ENCODE results near the gene GON7. TPM values are rescaled to one million over a fixed set of nuclear protein-coding genes. Genes with fewer than 3 reads are reported as not detected.
A peak's percentile ranks its signal among the peaks of the same experiment; 100 is the strongest.
"Not testable (repeated sequence)": the region's sequence is repeated elsewhere in the genome, so short reads cannot be mapped to it uniquely, and the experiment has no call there.

The GON7 gene, protein sequence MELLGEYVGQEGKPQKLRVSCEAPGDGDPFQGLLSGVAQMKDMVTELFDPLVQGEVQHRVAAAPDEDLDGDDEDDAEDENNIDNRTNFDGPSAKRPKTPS
- 11.9 TPM for total RNA-seq

DNA sequence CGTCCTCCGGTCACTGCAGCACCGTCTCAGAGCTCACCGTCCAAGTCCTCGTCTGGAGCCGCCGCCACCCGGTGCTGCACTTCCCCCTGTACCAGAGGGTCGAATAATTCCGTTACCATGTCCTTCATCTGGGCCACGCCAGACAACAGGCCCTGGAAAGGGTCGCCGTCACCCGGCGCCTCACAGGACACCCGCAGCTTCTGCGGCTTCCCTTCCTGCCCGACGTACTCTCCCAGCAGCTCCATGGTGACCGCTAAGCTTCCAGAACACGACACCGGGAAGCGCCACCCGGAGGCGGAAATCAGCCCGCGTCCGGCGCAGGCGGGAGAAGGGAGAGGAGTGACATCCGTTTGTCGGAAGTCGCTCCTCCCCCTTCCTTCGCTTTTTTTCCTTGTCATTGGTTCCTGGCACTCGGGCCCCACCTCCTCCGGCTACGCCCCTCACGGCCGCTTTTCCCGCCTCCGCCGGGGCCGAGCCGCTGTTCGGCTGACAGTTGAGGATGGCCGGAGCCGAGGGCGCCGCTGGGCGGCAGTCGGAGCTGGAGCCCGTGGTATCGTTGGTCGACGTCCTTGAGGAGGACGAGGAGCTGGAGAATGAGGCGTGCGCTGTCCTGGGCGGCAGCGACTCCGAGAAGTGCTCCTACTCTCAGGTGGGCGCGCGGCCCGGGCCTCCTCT is at the start of gene GON7, which contains the start of gene UBR7:
TSS of gene GON7 (minus strand) at position 273 of the 675 bp plus-strand sequence. CDS start at position 245, 28 bp downstream.
TSS of gene UBR7 (plus strand) at position 464 of the 675 bp plus-strand sequence. CDS start at position 500, 36 bp downstream.
- peak; percentile 96 for DNase-seq

DNA sequence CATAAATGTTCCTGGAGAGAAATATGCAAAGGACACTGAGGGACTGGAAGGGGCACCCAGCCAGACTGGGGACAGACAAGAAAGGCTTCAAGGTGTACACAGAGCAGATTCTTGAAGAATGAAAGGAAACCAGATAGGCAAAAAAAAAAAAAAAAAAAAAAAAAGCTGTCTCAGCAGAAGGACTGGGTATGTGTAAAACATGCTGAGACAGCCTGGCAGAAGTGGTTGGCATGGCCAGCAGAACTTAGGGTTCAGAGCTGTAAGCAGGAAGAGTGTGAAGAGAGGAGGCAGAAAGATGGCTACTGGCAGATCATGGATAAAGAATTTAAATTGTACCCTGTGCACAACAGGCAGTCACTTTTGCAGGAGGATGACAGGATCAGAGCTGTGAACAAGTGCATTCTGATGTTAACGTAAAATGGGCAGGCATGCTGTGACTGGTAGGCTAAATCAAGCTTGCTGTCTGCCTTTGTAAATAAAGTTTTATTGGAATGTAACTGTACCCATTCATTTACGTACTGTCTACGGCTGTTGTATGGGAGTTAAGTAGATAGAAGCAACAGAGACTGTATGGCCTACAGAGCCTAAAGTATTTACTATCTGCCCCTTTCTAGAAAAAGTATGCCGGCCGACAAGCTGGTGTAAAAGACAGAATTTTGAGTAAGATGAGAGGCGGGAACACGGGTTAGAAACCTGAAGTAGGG is 42.4 kb upstream of the GON7 start:
- no peak for DNase-seq

DNA sequence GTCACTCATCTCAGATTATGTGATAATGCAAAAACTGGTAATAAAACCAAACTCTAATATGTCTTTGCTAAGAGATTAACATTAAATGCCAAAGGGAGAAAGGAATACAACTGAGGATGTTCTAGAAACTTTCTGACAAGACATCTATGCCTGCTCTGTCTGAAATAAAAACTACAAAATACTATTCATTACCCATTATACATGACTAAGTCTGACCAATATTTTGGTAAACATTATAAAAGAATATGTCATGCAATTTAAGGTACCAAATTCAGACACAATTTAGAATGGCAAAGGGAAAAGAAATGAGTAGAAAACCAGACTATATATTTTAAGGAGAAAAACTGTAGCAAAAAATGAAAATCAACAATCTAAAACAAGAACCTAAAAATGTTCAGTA is 39.7 kb upstream of the GON7 start:
- no peak for DNase-seq

DNA sequence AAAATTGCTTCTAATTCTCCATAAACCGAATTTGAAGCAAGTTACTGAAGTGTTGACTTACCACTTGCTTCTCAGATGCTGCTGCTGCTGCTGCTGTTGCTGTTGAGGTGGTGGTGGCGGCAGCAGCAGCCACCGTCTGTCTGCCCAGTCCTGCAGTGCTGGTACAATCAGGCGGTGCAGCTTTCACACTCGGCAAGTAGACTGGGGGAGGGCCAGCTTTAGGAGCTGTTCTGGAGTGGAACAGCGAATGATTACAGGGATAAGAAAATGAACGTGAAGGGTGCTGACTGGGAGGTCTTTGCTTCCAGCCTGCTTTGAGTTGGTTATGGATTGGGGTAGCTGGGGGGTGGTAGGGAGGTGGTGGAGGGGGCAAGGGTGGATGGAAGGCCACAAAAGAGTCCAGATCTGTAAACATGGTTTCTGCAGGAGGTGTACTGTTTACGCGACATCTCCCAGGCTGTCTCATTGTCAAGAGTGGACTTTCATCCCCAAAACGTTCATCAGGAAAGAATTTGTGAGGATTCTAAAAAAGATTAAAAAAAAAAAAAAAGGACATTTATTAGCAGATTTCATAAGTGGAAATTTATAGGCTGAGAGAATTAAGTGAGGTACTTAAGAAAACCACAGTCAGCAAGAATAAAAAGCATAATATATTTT is 39.0 kb upstream of the GON7 start:
- no peak for DNase-seq

DNA sequence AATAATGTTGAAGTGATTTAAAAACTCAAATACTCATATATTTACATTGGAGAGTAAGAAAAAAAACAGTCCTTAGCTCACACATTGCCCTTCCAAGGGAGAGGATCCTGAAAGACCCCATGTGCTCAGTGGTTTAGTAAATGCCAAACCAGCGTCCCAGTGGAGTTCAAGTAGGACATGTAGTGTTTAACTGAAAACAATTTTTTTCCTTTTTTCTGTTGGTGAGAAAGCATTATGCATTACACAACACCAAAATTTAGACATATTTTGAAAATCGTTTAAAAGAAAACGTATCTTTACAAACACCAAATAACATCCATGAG is 33.8 kb upstream of the GON7 start:
- DNase-seq, result no peak

DNA sequence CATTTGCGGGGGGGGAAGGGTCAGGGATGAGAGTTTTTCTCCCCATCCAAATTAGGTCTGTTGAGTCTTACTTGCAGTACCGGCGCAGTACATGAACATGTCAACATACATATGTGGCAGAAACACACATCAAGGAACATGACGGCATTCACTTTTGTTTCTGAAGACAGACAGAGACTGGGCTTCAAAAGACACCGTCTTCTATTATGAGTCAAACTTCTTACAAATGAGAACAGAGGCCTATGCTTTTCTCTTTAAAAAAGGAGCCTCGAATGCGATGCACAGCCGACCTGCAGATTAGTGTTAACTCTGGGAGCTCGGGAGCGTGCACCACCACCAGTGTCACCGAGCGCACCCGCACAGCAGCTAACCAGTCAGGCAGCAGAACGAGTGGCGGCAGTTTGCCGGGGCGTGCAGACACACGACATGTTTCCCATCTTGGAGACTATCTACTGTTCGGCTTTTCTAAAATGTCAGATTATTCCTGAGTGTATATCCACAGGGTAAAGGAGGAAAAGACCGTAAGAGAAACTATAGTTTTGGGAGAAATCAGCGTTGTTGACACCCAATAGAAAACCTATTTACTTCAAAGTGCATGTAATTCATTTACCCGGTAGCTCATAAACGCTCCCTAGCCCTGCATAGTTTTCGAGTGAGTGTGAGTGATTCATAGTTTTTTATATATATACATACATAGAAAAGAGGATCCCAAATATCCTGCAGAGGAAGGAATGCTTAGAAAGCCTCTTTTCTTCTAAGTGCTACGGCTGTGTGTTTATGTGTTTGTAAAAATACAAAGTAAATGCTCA is 33.2 kb upstream of the GON7 start:
- no peak for DNase-seq

DNA sequence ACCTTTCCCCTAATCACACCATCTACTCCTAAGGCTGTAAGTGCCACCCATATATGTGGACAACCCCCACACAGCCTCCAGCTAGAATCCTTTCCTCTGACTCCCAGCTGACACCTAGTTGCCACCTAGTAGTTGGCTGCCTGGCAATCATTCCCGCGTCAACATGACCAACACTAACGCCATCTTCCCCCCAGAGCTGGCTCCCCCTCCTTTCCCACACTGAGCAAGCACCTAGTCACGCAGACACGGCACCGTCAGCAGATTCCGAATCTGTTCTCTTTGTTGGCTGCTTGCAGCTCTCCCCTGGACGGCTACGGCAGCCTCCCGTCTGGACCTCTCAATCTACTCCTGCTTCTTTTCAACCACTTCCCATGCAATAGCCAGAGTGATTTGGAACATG is 27.9 kb upstream of the GON7 start:
- no peak for DNase-seq

DNA sequence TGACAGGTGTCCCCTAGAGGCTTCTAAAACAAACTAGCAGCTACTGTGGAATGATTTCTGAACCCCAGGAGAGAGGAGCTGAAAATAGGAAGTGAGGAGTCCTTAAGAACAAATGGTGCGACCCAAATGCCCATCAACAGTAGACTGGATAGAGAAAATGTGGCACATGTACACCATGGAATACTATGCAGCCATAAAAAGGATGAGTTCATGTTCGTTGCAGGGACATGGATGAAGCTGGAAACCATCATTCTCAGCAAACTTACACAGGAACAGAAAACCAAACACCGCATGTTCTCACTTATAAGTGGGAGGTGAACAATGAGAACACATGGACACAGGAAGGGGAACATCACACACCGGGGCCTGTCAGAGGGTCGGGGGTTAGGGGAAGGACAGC is 26.2 kb upstream of the GON7 start:
- not testable (repeated sequence) for DNase-seq

DNA sequence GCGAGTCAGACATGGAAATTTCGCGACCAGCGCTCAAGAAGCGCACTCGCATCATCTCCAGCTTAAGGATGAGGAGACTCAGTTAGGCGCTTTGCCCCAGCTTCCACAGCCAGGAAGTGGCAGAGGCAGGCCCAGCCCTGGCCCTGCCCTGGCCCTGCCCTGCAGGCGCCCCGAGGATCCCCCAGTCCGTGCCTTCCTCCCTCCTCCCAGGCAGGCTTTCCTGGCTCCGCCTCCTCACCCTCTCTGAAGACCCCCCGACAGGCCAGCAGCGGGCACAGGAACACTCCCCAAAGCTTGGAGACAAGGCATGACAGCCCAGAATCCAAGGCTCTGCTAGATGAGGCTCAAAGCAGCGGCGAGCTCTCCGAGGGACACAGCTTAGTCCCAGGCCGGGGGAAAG is 25.3 kb upstream of the GON7 start:
- DNase-seq, result no peak

DNA sequence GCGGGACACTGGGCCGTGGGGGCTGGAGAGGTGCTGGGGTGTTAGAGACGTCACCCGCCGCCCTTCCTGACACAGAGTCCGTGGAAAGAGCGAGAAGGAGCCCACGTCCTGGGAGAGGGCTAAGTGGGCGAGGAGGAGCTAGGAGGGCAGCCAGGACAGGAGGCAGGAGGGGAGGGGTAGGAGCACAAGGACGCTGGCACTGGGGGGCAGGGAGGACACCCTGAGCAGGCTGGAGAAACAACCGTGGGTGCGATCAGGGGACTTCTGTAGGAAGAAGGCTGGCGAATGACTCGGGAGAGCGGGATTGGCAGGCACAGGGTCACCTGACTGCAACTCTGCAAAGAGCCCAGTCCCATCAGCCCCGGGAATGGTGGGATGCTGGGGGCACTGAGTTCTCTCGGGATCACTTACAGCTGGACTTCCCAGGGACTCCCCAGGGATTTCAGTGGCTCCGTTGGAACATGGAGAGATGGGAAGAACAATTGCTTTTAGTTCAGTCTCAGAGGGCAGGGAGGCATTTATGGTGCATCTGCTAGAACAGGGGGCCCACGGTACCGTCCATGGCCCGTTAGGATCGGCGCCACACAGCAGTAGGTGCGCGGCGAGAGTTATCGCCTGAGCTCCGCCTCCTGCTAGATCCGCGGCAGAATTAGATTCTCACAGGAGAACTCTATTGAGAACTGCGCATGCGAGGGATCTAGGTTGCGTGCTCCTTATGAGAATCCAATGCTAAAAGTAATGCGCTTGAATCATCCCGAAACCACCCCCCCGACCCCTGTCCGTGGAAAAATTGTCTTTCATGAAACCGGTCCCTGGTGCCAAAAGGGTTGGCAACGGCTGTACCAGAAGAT is 24.5 kb upstream of the GON7 start:
- peak; percentile 57 for DNase-seq

DNA sequence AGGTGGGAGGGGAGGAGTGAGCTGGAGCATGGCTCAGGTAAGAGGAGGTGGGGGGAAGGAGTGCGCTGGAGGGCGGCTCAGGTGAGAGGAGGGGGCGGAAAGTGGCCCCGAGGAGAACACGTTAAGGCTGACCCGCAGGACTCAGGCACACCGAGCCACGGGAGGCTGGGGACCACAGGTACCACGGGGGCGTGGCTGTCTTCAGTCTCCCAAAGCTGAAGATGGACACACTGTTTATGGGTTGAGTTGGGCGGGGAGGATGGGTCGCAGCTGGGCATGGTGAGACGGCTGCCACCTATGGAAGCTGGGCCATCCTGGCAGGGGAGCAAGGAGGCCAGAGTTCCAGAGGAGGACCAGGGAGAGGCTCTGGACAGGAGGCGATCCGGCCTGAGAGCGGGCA is 23.7 kb upstream of the GON7 start:
- DNase-seq, result no peak

DNA sequence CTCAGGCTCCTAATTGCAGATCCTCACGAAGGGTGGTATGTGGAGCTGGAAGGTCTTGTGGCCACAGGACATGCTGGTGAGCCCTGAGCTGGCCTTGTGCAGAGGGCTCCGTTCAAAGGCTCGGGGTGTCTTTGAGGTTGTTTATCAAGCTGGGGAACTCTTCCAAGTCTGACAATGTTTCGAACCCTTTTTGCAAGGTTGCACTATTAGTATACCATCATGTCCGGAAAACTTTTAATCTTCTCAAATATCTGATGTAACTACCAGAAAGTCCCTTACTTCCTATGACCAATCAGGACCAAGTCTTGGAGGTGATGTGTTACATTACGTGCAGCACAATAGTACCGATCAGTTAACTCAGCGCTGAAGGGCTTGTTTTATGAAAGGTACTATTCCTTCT is 21.7 kb upstream of the GON7 start:
- no peak for DNase-seq

DNA sequence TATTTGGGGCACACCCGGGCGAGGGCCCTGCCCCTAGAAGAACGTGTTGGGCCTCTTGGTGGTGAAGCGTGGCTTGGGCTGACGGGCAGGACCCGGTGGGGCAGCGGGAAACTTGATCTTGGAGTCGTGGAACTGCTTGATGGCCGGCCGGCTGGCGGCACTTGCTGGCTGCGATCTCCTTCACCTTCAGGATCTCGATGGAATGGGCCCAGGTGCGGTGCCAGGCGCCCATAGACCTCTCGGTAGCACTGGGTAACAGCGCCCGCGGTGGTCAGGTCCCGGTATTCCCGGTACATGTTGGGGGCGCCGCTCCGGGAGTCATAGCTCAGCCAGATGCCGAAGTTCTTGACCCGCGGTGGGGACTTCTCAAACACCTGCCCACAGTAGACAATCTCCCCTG is 16.7 kb upstream of the GON7 start:
- DNase-seq, result no peak

DNA sequence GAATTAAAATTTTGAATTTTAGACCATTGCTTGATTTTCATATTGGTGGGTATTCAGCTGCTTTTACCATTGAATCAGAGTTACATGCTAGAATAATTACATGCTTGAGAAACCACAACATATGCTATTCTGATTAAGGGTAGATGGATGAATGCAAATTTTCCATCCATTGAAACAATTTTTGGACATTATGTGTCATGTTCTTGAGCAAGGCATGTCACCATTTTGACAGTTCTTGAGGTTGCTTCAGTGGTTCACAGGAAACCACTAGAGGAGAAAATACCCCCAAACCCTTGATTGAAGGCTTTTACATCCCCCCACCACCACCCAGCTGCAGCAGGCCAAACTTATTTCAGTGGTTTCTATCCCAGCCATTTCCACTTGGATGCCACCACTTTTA is 13.6 kb upstream of the GON7 start:
- DNase-seq, result no peak

DNA sequence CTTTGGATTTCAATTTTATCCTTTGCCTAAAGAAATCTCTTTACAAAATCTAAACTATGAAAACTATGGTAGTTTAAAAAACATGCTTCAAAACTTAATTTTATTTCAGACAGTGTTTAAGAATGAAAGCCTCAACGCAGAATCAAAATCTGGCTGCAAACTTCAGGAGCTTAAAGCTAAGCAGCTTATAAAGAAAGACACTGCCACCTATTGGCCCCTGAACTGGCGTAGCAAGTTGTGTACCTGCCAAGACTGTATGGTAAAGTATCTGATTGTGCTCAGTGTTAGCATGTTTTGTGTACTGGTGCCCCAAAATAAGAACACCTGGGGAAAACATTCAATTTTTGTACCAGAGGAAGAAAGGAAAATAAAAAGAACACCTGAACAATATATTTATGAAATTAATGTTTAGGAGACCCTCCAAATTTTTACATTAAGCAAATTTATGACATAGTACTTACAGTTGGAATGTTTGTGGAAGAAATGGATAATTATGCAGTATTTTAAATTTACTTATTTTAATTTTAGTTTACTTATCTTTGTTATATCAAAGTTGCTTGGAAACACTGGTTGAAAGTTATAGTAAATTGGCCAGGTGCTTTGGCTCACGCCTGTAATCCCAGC is 12.3 kb upstream of the GON7 start:
- no peak for DNase-seq

DNA sequence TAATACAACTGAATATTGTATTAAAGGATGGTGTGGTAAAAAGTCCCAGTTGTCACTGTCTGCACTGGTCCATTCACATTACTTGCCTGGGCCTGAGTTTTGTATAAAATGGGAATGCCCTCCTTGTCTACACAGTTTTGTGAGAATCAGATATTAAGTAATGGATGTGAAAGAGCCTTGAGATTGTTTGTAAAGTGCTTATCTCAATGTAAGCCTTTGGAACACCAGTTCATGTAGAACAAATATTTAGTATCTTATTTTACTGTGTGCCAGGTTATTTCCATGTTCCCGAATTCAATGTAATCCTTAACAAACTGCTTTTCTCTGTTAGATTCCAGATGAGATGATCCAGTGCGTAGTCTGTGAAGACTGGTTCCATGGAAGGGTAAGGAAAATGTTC is 7.7 kb upstream of the GON7 start:
- DNase-seq, result no peak

DNA sequence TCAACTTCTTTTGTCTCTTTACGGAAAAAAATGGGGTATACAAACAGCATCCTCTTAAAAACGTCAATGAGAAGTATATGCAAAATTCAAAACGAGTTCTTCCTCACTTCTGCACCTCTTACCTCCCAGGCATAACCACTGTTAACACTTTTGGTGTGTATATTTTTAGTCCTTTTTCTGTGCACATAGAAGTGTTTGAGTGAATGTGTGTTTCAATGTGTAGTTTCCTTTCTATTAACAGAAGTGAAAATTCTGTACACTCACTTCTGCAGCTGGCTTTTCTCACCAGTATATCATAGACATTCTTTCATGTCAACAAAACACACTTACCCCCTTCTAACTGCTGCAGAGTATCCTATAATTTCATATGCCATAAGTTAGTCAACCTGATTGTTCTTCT is 5.6 kb upstream of the GON7 start:
- no peak for DNase-seq

DNA sequence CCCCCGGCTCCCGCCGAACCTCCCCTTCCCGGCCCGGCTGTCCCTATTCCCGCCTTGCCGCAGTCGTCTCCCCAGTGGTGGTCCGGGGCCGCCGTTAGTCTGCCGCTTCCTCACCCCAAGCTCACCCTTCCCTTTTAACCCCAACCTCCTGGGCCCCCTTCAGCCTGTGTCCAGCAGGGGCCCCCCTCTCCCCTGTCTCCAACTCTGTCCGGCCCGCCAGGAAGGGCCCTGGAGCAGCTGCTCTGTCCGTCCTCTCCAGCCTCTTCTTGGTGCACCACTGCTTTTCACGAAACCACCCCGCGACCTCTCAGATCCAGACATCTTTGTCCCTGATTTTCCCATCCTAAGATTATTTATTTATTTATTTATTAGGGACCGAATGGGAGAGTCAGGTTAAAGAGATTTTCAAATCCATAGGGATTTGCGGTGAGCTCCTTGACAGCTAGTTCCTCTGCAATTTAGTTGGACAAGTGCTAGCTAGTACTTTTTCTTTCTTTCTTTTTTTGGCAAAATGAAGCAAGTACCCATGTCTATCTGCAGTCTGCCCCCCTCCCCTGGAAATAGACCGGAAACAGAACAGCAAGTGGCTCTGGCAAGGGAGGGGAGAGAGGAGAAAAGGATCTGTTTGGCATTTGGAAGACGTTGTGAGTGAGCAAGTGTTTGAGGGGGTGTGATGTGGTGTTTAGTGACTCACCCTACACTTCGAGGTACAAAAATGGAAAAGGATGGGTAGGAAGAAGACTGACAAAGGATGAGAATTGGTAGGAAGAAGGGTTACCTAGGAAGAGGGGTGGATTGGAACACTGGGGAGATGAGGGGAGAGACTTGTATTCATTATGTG is 823 bp upstream of the GON7 start:
- DNase-seq, result peak; percentile 39

DNA sequence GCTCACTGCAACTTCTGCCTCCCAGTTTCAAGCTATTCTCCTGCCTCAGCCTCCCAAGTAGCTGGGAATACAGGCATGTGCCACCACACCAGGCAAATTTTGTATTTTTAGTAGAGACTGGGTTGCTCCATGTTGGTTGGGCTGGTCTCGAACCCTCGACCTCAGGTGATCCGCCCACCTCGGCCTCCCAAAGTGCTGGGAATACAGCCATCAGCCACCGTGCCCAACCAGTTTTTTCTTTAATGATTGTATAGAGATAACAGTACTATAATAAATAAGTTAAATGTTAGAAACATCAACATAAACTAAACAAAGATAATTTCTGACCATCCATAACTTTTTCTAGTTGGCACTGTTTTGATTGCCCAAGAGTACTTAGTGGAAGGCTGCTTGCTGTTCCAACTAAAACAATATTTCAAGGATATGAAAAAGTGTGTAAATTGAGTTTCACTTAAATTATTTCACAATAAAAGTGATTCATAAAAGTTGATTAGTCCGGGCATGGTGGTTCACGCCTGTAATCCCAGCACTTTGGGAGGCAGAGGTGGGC is 5.6 kb downstream of the GON7 start:
- no peak for DNase-seq

DNA sequence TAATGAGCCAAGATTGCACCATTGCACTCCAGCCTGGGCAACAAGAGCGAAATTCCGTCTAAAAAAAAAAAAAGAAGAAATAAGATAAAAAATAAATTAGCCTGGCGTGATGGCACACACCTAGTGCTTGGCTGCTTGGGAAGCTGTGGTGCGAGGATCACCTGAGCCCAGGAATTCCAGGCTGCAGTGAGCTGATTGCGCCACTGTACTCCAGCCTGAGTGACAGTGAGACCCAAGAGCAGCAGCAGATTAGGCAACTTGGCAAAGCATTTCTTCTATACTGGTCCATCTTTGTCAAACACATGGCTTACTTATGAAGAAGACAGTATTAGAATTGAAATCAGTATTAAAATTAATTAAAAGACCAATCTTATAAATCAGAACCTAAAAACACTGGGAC is 6.3 kb downstream of the GON7 start:
- DNase-seq, result no peak

All from occipital lobe (tissue), 2 donors.